Fibroblast of mammary gland (primary cell): Measurements from ENCODE around the gene TCHH.
"Not testable (repeated sequence)": the region's sequence is repeated elsewhere in the genome, so short reads cannot be mapped to it uniquely, and the experiment has no call there.

Experiments used
- DNase-seq: peaks from one replicate; pipeline ENCODE4 v3.0.0-alpha.2; 2010; ENCODE audit warnings: low read depth
- H3K4me3 ChIP-seq: 2 replicates; pipeline ENCODE4 v1.5.1; 2011; ENCODE audit warnings: low read depth, mild to moderate bottlenecking, low read length, moderate library complexity; ENCODE audit not compliant: control insufficient read depth
- CTCF ChIP-seq: conservative IDR thresholded peaks from 2 replicates; pipeline ENCODE4 v1.5.1; 2011; ENCODE audit warnings: low read depth, low read length, inconsistent platforms; ENCODE audit not compliant: control insufficient read depth, insufficient read depth

TCHH gene

GRCh38 chr1:152084853-152085252, 30.4 kb downstream of the TCHH start:
- TF ChIP-seq CTCF, result no peak
- DNase-seq, result no peak
- no peak overlapping the region for H3K4me3 ChIP-seq

GRCh38 chr1:152081026-152081425, 34.2 kb downstream of the TCHH start:
- DNase-seq, H3K4me3 ChIP-seq: not testable (repeated sequence)

- H3K4me3 ChIP-seq, DNase-seq: not testable (repeated sequence)
These were observed 34.8 kb downstream of the TCHH start for GRCh38 chr1:152080494-152080893.

- no peak overlapping the region for H3K4me3 ChIP-seq
- DNase-seq, result no peak
- no peak for TF ChIP-seq CTCF
These were observed 36.3 kb downstream of the TCHH start for GRCh38 chr1:152078831-152079441.

DNA sequence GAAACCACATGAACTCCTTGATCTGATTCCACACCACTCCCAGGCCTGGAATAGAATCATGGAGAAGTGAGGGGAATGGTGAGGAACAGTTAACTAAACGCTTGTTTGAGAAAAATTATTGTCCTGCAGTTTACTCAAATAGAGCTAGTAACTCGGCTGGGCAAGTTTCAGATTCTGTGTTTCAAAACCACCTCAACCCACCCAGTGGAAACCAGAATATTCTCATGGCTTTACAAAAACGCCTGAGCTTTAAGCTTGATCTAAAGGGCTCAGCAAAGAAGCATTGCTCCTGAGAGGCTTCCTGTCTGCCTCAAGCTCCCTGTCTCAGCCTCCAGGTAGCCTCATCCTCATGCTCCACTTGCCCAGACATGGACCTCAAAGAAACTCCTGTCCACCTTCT, 42.9 kb downstream of the TCHH start:
- TF ChIP-seq CTCF, result no peak
- no peak for DNase-seq
- H3K4me3 ChIP-seq, result no peak overlapping the region

DNA sequence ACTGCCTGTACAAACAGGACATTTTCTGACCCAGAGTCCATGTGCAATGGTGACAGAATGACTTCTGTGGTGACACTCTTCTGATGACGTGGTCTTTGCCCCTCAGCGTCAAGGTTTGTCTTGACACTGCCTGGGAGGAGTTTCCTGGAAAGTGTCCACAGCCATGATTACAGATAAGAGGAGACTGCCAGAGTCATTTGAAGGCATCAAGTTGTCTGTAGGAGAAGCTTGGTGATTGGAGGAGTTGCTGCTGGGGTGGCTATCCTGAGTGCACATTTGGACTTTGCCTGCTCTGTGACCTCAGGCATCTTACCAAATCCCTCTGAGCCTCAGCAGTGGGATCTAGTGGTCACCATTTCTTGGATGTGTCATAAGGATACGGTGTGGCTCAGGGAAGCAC, 44.1 kb downstream of the TCHH start:
- DNase-seq, result no peak
- no peak for TF ChIP-seq CTCF
- H3K4me3 ChIP-seq, result no peak overlapping the region

- DNase-seq, result no peak
- H3K4me3 ChIP-seq, result no peak overlapping the region
- TF ChIP-seq CTCF, result no peak
These were observed 47.3 kb downstream of the TCHH start for GRCh38 chr1:152067929-152068328.

GRCh38 chr1:152067150-152067549, 48.1 kb downstream of the TCHH start:
- H3K4me3 ChIP-seq, result no peak overlapping the region
- no peak for DNase-seq

More at GRCh38 chr1:152067150-152067549, 48.1 kb downstream of the TCHH start:
- no peak for TF ChIP-seq CTCF
